Astrocyte of the hippocampus (primary cell): Measurements from ENCODE around the gene GALNS.

Experiments used
- DNase-seq: peaks from one replicate; pipeline ENCODE4 v3.0.0; 2011; ENCODE audit warnings: low read depth, low spot score

Gene GALNS

GRCh38 chr16:88770461-88771293, 86.1 kb downstream of the GALNS start:
- peak; percentile 89 for DNase-seq

GRCh38 chr16:88769617-88770460, 86.9 kb downstream of the GALNS start:
- peak; percentile 65 for DNase-seq

GRCh38 chr16:88768071-88768783, 88.5 kb downstream of the GALNS start:
- peak; percentile 89 for DNase-seq

GRCh38 chr16:88767546-88768070, 89.1 kb downstream of the GALNS start:
- DNase-seq: no peak

GRCh38 chr16:88766975-88767374, 89.8 kb downstream of the GALNS start:
- DNase-seq: no peak

- peak; percentile 83 for DNase-seq
These were observed 91.8 kb downstream of the GALNS start for GRCh38 chr16:88764913-88765349.

GRCh38 chr16:88764080-88764479, 92.7 kb downstream of the GALNS start:
- DNase-seq: no peak
